Endometrial microvascular endothelial cells (primary cell): ENCODE measurements around the gene MOK. TPM values are rescaled to one million over a fixed set of nuclear protein-coding genes. Genes with fewer than 3 reads are reported as not detected.

Experiments
- in situ Hi-C: cut with HindIII; loops from 2 replicates; pipeline ENCODE4 v1.10.0; 2017; ENCODE audit warnings: low sequenced_read_pairs, low pct_unique_long_range_greater_than_20kb; ENCODE audit errors: inconsistent ontology term
- total RNA-seq: library from RNA; depleted of rRNA; stranded (reverse); fragments of >200 nt; gene quantifications from one replicate; pipeline ENCODE4 v1.2.3, GENCODE V29; 2015; ENCODE audit errors: inconsistent ontology term

MOK gene
- total RNA-seq, 1 donor from 2014 or later = 7.5 TPM

GRCh38 chr14:102233081-102233480, 71.9 kb downstream of the MOK start:
- in situ Hi-C loops = no loop called here

DNA sequence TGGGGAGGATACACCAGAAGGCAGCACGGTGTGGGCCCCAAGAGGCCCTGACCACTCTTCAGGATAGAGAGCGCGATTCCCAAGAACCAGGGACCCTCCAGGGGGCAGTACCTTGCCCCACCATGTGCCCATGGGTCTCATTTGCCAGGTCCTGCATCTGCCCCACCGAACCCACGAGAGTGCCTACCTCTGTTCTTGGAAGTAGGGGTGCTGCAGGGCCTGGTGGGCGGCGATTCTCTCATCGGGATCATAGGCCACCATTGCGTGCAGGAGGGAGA, 72.7 kb downstream of the MOK start:
- in situ Hi-C loops = no loop called here

- in situ Hi-C loops = no loop called here
These were observed 73.3 kb downstream of the MOK start for GRCh38 chr14:102231476-102232347.

GRCh38 chr14:102230481-102231210, 74.3 kb downstream of the MOK start:
- in situ Hi-C loops = no loop called here

GRCh38 chr14:102229739-102230092, 75.2 kb downstream of the MOK start:
- in situ Hi-C loops = no loop called here

DNA sequence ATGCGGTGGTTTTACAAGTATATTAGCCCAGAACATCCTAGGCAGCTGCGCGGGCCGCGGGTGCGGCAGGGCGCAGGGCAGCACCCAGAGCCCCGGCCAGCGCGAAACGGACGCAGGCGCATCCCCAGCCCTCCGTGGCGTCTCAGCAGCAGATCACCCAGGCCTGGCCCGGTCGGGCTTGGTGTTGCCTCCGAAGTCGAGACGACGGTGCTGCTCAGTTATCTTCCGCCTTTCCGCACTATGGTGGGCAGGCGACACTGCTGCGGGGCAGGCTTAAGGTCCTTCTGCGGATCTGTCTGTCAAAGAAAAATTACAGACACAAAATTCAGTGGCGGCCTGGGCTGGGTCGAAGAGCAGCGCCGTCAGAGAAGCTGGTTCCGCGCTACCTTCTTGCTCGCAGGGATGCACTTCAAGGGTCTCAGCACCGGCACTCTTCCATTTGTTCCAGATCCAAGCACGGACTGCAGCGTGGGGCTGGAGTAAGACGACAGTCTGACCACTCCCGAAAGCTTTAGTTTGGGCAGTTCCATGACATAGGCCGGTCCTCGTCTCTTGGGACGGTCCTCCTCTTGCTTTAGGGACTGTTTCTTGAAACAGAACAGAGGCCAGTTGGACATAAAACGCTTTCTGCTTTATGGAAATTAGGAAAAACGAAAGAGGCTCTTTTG, 75.8 kb downstream of the MOK start:
- in situ Hi-C loops = no loop called here

GRCh38 chr14:102227184-102227964, 77.6 kb downstream of the MOK start:
- in situ Hi-C loops = no loop called here

DNA sequence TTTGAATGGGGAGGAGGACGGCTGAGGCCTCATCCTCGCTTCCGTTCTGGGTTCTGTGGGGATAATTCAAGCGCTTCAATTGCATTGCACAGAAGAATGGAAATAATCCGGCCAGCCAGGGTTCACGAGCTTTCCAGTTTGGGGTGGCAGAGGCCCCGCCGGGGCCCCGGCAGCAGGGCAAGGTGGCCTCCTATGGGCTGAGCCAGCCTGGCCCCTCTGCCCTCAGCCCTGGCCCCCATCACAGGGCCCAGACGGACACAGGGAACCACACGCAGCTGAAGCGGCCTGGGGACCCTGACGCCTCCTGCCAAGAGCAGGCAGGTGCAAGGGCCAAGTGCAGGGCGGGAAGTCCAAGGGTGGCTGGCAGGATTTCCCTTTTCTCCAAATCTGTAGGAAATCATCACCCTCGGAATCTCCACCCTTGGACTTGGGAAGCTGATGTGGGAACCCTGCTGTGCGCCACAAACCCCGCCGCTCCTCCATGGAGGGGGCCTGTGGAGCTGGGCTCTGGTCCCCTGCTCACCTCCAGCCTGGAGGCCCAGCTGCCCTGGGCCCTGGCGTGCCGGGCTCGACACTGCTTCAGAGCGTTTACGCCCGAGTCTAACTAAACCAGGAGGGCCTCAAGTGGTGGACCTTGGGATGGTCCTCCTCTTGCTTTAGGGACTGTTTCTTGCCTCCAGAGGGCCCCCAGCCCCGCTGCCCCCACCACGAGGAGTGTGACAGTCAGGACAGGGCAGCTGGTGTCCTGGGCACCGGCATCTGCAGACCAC, 78.4 kb downstream of the MOK start:
- in situ Hi-C loops = no loop called here

DNA sequence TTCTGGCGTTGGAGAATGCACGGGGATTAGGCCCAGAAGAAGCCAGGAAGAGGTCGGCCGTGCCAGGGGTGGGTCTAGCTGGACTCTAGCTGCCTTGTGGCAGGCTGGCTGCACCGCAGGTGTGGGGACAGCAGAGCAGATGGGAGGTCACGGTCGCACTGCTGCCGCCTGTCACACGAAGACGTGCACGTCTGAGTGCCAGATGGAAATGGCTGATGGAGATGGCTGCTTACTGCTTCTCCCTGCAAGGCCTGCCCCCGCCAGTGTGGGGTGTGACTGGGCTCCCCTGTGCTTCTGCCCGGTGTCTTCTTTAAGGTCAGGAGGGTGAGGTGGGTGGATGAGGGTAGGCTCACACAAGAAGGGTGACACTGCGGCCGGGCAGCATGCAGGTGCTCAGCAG, 79.0 kb downstream of the MOK start:
- in situ Hi-C loops = no loop called here

DNA sequence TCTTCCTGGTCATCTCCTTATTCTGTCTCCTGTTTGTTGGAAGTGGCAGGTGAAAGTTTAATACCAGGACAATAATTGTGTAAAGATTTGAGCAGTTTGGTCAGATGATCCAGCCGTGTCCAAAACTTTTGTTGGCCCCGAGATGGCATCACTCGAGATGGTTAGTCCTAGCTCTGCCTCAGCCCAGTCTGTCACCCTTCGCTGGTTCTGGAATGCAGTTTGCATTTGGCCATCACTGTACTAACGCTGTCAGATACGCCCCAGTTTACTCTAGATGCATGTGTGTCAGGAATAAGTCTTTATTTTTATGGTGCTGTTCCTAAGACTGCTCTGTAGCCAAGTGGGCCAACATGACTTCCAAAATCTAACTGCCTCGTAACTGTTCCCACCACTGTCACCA, 79.6 kb downstream of the MOK start:
- in situ Hi-C loops = no loop called here

DNA sequence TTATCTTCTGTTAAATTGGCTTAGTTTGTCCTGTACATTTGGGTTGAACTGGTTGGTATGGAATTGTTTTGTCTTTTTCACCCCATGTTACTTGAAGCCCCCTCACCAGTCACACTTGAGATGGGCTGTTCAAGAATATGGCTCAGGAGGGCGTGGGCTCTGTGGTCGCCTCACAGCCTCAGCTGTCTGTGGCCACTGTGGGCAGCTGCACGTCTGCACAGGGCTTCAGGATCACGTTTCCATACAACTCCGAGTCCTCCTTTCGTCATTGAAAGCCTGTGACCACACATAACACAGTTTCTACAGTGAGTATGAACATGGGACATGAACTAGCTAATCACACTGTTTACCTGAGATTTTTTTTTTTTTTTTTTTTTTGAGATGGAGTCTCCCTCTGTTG, 81.3 kb downstream of the MOK start:
- in situ Hi-C loops = no loop called here

DNA sequence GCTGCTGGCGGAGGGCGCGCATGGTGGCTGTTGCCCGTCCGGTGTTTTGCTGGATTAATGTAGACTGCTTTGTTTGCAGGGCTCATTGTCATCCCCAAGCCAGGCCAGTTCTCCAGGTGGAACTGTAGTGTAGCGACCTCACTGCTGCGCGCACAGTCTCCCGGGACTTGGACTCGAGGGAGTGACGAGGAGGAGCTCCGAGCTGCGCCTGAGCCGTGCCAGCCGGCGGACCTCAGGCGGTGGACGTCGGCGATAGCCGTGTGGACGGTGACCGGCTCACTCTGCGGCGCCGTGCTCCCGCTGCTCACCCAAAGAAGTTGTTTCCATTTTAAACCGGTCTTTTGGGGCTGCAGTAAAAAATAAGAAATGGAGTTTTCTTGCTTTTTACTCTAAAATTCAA, 82.2 kb downstream of the MOK start:
- in situ Hi-C loops = no loop called here

GRCh38 chr14:102222009-102222575, 82.9 kb downstream of the MOK start:
- in situ Hi-C loops = no loop called here

DNA sequence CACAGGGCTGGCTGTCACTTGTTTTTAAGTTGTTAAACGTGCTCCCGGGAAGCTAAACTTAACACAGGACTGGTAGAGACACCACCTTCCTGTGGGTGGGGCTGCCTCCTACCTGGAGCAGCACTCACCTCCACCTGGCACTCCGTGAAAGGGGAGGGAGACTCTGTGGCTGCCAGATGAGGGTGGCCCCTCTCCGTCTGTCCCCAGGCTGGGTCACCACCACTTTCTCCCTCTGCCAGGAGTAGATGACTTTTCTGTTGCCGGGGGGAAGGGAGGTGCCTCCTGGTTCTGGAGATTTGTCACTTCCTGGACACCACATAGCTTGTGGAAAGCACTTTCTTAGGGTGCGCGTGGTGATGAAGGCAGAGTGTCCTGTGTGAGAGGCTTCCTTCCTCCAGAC, 83.9 kb downstream of the MOK start:
- in situ Hi-C loops = no loop called here

- in situ Hi-C loops = no loop called here
These were observed 84.9 kb downstream of the MOK start for GRCh38 chr14:102220031-102220430.

GRCh38 chr14:102219316-102219715, 85.6 kb downstream of the MOK start:
- in situ Hi-C loops = no loop called here

GRCh38 chr14:102218688-102219087, 86.3 kb downstream of the MOK start:
- in situ Hi-C loops = no loop called here

DNA sequence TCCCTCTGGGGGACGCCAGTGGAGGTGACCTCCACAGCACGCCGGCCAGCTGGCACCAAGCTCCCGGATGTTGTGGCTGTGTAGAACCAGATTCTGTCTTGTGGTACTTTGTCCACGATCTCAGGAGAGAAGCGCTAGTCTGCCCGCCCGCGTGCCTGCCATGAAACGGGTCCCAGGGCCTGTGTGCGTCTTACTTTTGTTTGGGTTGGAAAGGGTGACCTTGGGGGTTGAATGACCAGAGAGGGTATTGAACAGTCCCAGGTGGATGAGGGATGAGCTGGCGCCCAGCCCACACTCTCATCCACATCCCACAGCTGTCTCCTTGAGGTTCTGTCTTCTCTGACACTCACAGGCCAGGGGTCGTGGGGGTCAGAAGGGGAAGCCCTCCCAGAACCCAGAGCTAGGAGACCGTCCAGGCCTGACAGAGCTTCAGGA, 87.0 kb downstream of the MOK start:
- in situ Hi-C loops = no loop called here
